GM19025 (cell line): ENCODE results near the gene IFNL1.
"Not testable (repeated sequence)": the region's sequence is repeated elsewhere in the genome, so short reads cannot be mapped to it uniquely, and the experiment has no call there.

Experiments
- ATAC-seq: cut with Tn5 transposase; IDR thresholded peaks from one replicate; pipeline ENCODE4 v1.9.1; 2021; ENCODE audit warnings: mild to moderate bottlenecking, low read depth, moderate library complexity; ENCODE audit not compliant: unreplicated experiment

The IFNL1 gene

GRCh38 chr19:39307046-39307821 lies 11.0 kb downstream of the IFNL1 start:
- ATAC-seq, result no peak

GRCh38 chr19:39307822-39308530 lies 11.8 kb downstream of the IFNL1 start:
- no peak for ATAC-seq

GRCh38 chr19:39308531-39309304 lies 12.5 kb downstream of the IFNL1 start:
- no peak for ATAC-seq

- not testable (repeated sequence) for ATAC-seq
Observed at GRCh38 chr19:39309305-39309670, 13.1 kb downstream of the IFNL1 start.

- no peak for ATAC-seq
Observed at GRCh38 chr19:39310558-39311311, 14.5 kb downstream of the IFNL1 start.

GRCh38 chr19:39314016-39314728 lies 18.0 kb downstream of the IFNL1 start:
- ATAC-seq, result no peak

GRCh38 chr19:39315933-39316332 lies 19.7 kb downstream of the IFNL1 start:
- no peak for ATAC-seq

- no peak for ATAC-seq
Observed at GRCh38 chr19:39316627-39317321, 20.6 kb downstream of the IFNL1 start.

GRCh38 chr19:39317476-39317875 lies 21.3 kb downstream of the IFNL1 start:
- no peak for ATAC-seq

- ATAC-seq, result no peak
Observed at GRCh38 chr19:39318071-39318470, 21.9 kb downstream of the IFNL1 start.

GRCh38 chr19:39318690-39319089 lies 22.5 kb downstream of the IFNL1 start:
- no peak for ATAC-seq

- ATAC-seq, result no peak
Observed at GRCh38 chr19:39319098-39319891, 23.1 kb downstream of the IFNL1 start.

- ATAC-seq, result no peak
Observed at GRCh38 chr19:39319892-39320248, 23.7 kb downstream of the IFNL1 start.

- ATAC-seq, result no peak
Observed at GRCh38 chr19:39321117-39321831, 25.1 kb downstream of the IFNL1 start.

GRCh38 chr19:39321832-39322176 lies 25.6 kb downstream of the IFNL1 start:
- ATAC-seq, result no peak

GRCh38 chr19:39324242-39324842 lies 28.1 kb downstream of the IFNL1 start:
- no peak for ATAC-seq

- no peak for ATAC-seq
Observed at GRCh38 chr19:39325778-39326665, 29.8 kb downstream of the IFNL1 start.
